AG09309 (cell line): ENCODE data around the gene STIM1.

Experiments
- DNase-seq: peaks from one replicate; pipeline ENCODE4 v3.0.0-alpha.2; 2010; ENCODE audit warnings: low read depth
- H3K4me3 ChIP-seq: 2 replicates; pipeline ENCODE4 v1.5.1; 2011; ENCODE audit warnings: mild to moderate bottlenecking, low read depth, low read length, moderate library complexity; ENCODE audit not compliant: control insufficient read depth
- CTCF ChIP-seq: IDR thresholded peaks from 2 replicates; pipeline ENCODE4 v1.5.1; 2011; ENCODE audit warnings: mild to moderate bottlenecking, low read depth, low read length, inconsistent platforms; ENCODE audit not compliant: insufficient read depth, control insufficient read depth; ENCODE audit errors: missing control alignments

STIM1 gene

GRCh38 chr11:4017129-4017528 lies 161.7 kb downstream of the STIM1 start:
- DNase-seq, result no peak
- no peak for TF ChIP-seq CTCF
- H3K4me3 ChIP-seq, result no peak overlapping the region

GRCh38 chr11:4018641-4019040 lies 163.2 kb downstream of the STIM1 start:
- DNase-seq, result no peak
- no peak for TF ChIP-seq CTCF
- no peak overlapping the region for H3K4me3 ChIP-seq

DNA sequence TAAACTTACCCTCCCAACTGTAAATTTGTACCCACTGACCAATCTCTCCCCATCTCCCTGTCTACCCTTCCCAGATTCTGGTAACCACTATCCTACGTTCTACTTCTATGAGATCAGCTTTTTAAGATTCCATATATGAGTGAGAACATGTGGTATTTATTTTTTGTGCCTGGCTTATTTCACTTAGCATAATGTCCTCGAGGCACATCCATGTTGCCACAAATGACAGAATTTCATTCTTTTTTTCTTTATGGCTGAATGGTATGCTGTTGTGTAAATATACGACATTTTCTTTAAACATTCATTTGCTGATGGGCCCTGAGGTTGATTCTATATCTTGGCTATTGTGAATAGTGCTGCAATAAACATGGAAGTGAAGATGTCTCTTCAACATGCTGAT lies 164.4 kb downstream of the STIM1 start:
- DNase-seq, result no peak
- no peak overlapping the region for H3K4me3 ChIP-seq
- TF ChIP-seq CTCF, result no peak

DNA sequence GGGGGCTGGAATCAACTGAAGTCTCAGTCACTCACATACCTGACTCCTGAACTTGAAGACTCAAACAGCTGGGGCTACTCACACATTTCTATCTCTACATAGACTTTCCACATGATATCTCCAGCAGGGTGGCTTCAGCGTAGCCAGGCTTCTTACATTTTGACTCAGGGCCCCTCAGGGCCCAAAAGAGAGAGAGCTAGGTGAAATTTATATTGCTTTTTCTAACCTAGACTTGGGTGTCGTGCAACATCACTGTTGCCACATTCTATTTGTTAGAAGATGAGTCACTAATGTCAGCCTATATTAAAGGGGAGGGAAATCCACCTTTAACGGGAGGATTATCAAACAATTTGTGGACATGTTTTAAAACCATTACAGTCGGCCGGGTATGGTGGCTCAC lies 167.2 kb downstream of the STIM1 start:
- no peak for DNase-seq
- no peak for TF ChIP-seq CTCF

DNA sequence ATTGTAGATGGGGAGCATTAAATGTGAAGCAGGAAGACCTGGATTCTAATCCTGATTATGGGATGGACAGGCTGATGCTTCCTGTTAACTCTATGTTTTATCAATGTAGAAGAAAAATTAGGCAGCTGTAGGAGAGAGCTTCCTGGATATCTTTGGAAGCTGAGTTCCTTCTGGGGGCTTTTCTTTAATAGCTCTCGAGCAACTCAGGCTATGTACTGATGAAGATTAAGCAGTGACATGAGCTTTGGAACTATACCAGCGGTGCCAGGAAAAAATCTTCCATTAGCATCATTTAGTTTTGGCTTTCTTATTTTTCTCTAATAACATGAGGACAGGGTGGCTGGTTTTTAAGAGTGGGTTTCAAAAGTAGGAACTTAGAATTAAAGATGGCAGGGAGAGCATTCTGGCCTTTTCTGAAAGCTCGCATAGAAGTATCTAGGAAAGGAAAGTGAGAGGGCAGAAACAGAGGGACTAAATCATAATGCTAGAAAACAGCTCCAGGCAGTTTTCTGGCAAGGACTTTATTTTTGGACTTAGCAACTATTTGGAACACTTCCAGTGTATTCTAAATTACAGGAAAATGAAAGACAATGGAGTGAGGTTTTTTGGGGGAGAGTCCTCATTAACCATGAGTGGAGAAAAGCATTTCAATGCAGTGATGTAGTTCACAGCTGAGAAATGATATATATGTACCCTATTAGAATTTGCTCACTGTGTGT lies 169.9 kb downstream of the STIM1 start:
- DNase-seq, result peak; percentile 41
- H3K4me3 ChIP-seq, result no peak overlapping the region
- TF ChIP-seq CTCF, result no peak

More for the DNA sequence above, 167.2 kb downstream of the STIM1 start:
- no peak overlapping the region for H3K4me3 ChIP-seq

DNA sequence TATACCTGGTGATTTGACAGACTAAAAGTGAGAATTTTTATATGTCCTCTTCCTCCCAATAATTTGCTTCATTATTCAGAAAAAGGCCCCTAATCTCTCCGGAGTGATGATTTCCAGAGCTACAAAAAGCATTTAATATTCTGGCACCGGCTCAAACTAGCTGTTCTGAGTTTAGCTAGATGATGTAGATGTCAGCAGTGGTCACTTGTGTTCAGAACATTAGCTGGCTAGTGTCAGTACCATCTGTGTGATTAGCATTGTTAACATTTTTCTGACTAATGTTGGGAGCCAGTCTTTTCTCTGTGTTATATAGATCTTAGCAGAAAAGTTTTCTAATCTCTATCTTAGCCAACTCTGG lies 170.5 kb downstream of the STIM1 start:
- H3K4me3 ChIP-seq, result no peak overlapping the region

More for the DNA sequence above, 170.5 kb downstream of the STIM1 start:
- DNase-seq, result no peak
- no peak for TF ChIP-seq CTCF
